ENCODE data around the gene BRSK1.

DNA sequence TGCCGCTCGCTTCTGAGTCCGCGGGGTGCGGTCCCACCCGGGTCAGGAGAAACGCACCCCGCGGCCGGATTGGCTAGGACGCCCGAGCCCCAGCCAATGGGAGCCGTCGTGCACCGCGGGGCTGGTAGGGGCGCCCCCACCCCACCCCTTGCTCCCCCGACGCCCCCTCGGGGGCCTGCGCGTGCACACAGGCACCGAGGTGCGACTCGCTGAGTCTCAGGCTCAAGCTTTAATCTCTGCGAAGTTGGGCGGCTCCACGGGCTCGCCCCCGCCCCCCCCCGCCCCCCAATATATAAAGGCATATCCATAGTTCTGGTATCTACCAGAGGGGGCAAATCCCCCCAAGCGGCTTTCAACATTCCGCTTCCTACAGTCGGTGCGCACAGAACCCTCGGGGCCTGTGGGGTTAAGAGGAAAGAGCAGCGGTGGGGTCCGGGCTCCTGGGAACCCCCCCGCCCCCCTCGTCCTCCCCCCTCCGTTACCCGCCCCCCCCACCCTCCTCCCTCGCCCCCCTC is 71.0 kb downstream of the BRSK1 start, which contains the start of gene COX6B2:
- TF ChIP-seq, protein P1, sequence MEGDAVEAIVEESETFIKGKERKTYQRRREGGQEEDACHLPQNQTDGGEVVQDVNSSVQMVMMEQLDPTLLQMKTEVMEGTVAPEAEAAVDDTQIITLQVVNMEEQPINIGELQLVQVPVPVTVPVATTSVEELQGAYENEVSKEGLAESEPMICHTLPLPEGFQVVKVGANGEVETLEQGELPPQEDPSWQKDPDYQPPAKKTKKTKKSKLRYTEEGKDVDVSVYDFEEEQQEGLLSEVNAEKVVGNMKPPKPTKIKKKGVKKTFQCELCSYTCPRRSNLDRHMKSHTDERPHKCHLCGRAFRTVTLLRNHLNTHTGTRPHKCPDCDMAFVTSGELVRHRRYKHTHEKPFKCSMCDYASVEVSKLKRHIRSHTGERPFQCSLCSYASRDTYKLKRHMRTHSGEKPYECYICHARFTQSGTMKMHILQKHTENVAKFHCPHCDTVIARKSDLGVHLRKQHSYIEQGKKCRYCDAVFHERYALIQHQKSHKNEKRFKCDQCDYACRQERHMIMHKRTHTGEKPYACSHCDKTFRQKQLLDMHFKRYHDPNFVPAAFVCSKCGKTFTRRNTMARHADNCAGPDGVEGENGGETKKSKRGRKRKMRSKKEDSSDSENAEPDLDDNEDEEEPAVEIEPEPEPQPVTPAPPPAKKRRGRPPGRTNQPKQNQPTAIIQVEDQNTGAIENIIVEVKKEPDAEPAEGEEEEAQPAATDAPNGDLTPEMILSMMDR (conservative IDR thresholded peaks at IDR 0.05 in 1 of 2, IDR thresholded peaks at IDR 0.05 in 1 of 2; ENCODE audit: low read depth in 1 of 2, low read length in 2 of 2), result no peak
- TF ChIP-seq EZH2 (IDR thresholded peaks at IDR 0.05; ENCODE audit: low read length, missing control alignments), result no peak

Measured in fibroblast of lung (primary cell).